T follicular helper cell (primary cell): Measurements from ENCODE around the gene RASGRP3.
"Not testable (repeated sequence)": the region's sequence is repeated elsewhere in the genome, so short reads cannot be mapped to it uniquely, and the experiment has no call there.

Experiments
- DNase-seq: peaks from one replicate; pipeline ENCODE4 v3.0.0-alpha.2; 2020; ENCODE audit warnings: low read depth

The RASGRP3 gene

DNA sequence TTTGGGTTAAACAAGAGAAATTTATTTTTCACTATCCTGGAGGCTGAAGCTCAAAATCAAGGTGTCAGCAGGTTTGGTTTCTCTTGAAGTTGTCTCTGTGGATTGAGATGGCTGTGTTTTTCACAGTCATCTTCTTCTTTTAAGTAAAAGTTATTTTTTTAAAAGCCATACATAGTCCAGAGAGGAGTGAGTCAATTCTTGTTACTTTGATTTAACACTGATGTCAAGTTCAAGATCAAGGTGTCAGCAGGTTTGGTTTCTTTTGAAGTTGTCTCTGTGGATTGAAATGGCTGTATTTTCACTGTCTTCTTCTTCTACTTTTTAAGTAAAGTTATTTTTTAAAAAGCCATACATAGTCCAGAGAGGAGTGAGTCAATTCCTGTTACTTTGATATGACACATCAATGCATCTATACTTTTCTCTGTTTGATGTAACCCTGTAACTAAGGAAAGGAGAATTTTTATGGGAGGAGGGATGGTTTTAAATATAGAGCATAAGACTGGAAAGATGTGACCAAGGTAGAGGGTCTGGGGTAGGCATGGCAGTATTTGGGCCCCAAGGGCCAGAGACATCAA, 22.5 kb upstream of the RASGRP3 start:
- no peak for DNase-seq

DNA sequence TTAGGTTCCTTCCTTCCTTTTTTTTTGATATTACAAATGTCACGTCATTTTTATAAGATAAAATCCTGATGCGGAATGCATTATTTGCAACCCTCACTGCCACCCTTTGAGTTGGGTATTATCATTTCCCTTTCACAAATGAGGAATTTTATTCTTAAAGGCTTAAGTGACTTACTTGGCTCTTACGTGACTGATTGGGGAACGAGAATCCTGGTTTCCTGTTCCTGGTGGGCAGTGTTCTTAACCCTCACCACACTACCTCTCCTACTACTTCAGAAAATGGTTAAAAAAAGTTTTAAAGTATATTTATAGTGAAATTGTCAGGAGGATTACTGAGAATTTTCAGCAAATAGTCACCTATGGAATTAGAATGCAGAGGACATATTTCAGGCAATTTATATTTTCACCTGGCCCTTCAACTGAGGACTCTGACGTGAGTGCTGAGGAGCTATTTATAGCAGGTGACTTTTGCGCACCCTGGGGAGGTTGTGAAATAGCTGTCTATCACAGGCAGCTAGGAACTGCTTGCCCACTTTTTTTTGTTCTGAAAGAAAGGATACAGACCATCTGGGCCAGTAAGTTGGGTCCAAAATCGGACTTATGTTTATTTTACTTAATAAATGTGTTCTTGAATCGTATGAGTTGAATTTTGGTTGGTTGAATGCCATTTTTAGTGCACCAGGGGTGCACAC, 18.7 kb upstream of the RASGRP3 start:
- no peak for DNase-seq

- DNase-seq, result no peak
Measured at GRCh38 chr2:33458248-33458819, 18.1 kb upstream of the RASGRP3 start.

- no peak for DNase-seq
Measured at GRCh38 chr2:33459745-33460144, 16.7 kb upstream of the RASGRP3 start.

DNA sequence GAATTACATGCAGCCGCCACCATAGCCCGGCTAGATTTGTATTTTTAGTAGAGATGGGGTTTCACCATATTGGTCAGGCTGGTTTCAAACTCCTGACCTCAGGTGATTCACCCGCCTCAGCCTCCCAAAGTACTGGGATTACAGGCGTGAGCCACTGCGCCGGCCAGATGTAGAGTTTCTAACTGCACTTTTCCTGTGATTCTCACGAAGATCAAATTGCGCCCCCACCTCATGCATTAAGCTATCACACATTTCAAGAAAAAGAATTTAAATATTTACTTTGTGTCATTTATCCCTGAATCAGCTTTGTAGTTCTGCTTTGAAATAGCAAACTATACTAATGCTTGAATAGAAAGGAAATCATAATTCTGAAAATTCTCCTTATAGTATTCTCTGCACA, 13.9 kb upstream of the RASGRP3 start:
- DNase-seq, result not testable (repeated sequence)

DNA sequence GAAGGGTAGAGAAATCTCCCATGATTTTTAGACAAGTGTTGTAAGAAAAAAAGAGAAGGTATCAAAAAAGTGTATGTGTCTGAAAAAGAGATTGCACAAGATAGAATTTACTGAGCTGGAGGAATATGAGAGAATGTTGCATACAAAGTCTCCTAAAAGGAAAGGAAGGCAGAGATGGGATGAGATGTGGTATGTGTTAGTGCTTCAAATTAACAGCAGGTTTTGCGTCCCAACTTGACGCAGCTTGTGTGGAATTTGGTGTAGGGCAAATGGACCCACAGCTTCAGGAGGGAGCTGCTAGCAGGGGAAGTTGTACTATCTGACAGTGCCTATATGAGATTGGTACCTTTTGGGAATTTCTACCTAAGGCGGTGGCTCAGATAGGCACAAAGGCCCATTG, 9.0 kb upstream of the RASGRP3 start:
- DNase-seq, result no peak

GRCh38 chr2:33469238-33469637, 7.2 kb upstream of the RASGRP3 start:
- DNase-seq, result no peak

- DNase-seq, result peak; percentile 73
Measured at GRCh38 chr2:33475224-33476130, 972 bp upstream of the RASGRP3 start.

DNA sequence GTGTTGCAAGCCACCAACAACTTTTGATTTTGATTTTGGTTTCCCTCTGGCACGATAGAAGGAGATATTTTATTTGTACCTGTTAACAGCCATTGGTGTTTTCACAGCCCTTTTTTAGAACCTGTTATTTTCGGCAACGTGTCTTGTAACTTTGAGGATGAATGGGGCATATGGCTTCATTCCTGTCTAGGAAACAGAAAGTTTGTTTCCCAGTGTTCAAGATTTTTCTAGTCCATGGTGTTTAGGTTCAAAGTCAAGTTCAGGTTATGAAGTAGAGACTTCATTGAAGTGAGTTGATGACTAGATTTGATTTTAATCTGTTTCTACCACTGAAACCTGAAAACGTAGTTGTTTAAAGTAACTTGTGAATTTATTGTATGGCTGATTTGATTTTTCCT, 343 bp downstream of the RASGRP3 start:
- DNase-seq, result no peak

DNA sequence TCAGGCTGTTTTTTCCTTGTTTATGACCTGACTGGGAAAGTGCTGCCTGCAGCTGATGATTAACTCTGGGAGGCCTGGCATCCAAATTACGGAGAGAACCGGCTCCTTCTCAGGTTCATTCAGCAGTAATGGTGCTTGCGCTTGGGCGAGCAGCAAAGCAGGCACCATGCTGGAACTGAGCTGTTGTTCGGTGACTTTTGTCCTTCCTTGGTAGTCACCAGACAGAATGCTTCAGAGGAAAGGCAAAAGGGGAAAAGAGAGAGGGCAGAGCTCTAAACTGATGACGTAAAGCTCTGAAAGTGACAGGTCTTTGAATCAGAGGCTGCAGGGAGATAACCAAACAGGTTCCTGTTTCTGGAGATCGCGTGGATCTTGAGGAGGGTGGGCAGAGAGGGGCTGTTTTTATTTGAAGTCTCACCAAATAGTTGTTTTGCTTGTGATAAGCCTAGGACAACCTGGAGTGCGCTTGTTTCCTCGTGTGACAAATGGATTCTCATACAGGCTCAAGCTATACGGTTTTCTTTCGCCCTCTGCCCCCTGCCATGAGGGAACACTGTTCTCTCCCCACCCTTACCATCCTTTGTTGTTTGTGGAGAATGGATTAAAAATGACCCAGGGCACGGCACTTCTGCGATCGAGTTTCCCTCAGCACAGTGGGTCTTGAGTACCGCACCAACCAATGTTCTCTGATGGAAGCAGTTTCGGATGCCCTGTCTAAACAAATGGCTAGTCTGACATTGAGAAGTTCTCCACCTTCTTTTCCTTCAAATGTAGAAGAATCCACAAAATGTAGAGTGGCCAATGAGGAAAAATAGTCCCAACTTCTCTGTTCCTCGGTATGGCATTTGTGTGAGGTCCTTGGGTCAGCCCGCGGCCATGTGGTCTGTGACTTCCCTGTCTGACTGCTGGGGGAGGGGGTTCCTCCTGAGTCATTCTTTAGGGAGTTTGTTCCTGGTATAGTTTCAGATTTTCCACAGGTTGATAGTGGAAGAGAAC, 1.3 kb downstream of the RASGRP3 start:
- no peak for DNase-seq

- DNase-seq, result no peak
Measured at GRCh38 chr2:33478968-33479731, 2.7 kb downstream of the RASGRP3 start.

- DNase-seq, result no peak
Measured at GRCh38 chr2:33482518-33482917, 6.1 kb downstream of the RASGRP3 start.

- no peak for DNase-seq
Measured at GRCh38 chr2:33484042-33484621, 7.7 kb downstream of the RASGRP3 start.

GRCh38 chr2:33485051-33485450, 8.6 kb downstream of the RASGRP3 start:
- DNase-seq, result no peak

- no peak for DNase-seq
Measured at GRCh38 chr2:33486544-33486943, 10.1 kb downstream of the RASGRP3 start.

DNA sequence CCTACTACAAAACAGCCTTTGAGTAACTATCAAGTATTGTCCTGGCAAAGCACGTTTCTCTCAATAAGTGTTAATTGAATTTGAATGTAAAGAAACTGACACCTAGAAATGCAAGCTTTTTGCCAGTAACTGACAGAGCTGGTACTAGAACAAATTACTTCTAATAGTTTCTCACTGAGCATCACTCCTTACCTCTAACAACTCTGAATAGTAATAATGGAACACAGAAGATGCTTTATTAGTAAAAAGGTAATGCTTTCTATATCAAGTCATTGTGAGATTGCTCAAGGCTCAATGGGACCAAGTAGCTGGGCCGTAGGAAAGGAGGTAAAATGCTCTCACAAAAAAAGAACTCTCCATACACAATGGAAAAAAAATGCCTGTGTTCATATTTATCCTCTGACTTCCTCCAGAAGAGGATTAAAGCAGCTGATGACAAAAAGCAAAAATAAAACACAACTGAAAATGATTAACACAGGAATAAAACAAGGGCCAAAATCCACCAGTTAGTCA, 11.8 kb downstream of the RASGRP3 start:
- DNase-seq, result no peak

DNA sequence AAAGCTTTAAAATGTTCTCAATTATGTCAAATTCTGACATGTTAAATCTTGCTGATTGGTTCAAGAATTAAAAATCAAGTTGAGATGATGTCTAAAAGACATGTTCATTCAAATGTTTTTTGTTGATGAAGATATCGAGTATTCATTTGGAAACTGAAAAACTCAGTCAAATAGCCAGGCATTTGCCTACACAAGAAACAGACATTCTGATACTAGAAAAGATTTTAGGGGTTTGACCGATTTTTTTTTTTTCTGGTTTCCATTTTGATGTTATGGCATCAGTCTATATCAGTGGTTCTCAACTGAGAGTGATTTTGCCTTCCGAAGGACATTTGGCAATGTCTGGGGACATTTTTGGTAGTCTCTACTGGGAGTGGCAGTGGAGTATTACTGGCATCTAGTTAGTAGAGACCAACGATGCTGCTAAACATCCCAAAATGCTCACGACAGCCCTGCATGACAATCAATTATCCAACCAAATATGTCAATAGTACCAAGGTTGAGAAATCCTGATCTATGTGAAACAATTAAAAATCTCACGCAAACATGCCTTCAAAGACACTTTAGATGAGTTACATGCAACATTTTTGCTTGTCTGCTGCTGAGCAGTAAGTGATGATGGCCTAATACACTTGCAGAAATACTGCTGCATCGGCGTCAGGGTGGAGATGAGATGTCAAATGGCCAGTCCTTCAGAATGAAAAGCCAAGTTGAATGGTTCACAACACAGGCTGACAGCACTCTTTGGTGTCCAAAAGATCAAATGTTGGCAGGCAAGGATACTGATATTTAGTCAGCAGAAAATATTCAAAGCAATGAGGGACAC, 12.5 kb downstream of the RASGRP3 start:
- DNase-seq, result no peak

GRCh38 chr2:33489835-33490431, 13.5 kb downstream of the RASGRP3 start:
- DNase-seq, result no peak
